ENCODE results near the gene FBXO47. TPM values are rescaled to one million over a fixed set of nuclear protein-coding genes. Genes with fewer than 3 reads are reported as not detected.
A peak's percentile ranks its signal among the peaks of the same experiment; 100 is the strongest.

Gene FBXO47
- total and polyA plus RNA-seq, 2 of the 13 experiments (the other 11 are each of a cell fraction or from before 2014, with no cell fraction given): not detected

DNA sequence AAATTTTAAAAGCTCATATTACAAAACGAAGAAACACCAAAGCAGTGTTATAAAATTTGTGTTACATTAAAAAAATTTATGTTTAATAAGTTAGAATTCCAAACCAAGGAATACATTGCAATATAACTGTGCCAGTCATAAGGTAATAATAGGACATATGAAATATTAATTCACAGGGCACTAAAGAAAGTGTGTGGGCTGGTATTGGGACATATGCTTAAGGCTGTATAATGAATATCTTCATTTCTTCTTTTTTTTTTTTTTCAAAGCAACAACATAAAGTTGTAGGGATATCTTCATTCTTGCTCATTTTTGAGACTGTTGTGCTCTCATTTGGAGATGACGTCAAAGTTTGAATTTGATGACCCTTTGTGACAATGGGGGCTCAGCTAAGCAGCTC is 17.5 kb upstream of the FBXO47 start:
- CTCF ChIA-PET (ENCODE audit: low intra/inter-chr PET ratio, low total read pairs): interaction anchor here (3.1 kb wide), 1 partner anchor 168 kb away, joined by 33 read pairs; no protein-coding TSS in a partner anchor
- H2AFZ ChIP-seq (ENCODE audit: low read length): no peak overlapping the region
- in situ Hi-C loops (cut with HindIII; ENCODE audit: extremely low pct_ligation_motif_present, low pct_unique_long_range_greater_than_20kb) (loop anchor here (5.0 kb wide), 1 partner anchor 168 kb away; the partner anchor contains the start of gene PLXDC1), intact Hi-C loops (cut with micrococcal nuclease; ENCODE audit: unreplicated experiment) (loop anchor here (10.0 kb wide), 1 partner anchor 250 kb away; no protein-coding TSS in a partner anchor)
- no peaks in the 10 kb centered on the region for H3K36me3 ChIP-seq (replicated peaks in 1 of 2; ENCODE audit: control insufficient read depth in 1 of 2, insufficient read depth in 2 of 2, low read length in 2 of 2)
- H3K9me3 ChIP-seq (ENCODE audit: low read length): no peaks in the 10 kb centered on the region
- 27% methylated on average over 2 of the region's 2 CpGs for WGBS (ENCODE audit: low lambda C conversion rate)
- no peak for DNase-seq (ENCODE audit: low spot score)
- H3K9ac ChIP-seq (ENCODE audit: insufficient read depth, low read depth, low read length): no peak overlapping the region
- no peak for ATAC-seq
- H3K27ac ChIP-seq (ENCODE audit: extremely low read length, insufficient read depth, low read length): no peak overlapping the region
- no peak overlapping the region for H3K4me3 ChIP-seq (replicated peaks in 1 of 3; ENCODE audit: insufficient read depth in 1 of 3, low read depth in 2 of 3, low read length in 3 of 3)
- no TSS peak for BruUV-seq (replicated peaks)
- H3K4me2 ChIP-seq (ENCODE audit: low read depth, low read length): no peak overlapping the region
- H3K79me2 ChIP-seq (ENCODE audit: insufficient read depth, low read length): no peaks in the 10 kb centered on the region
- TF ChIP-seq BRCA1 (CRISPR knock-in tag; IDR thresholded peaks at IDR 0.05) (no peak), CREB1 (IDR thresholded peaks at IDR 0.05) (peak; percentile 64), CREB1 (CRISPR knock-in tag; IDR thresholded peaks at IDR 0.05) (no peak)
- H3K4me1 ChIP-seq (ENCODE audit: insufficient read depth, low read length): no peaks in the 10 kb centered on the region
- FAIRE-seq: no peak
- POLR2A ChIA-PET: interaction anchor here (0.6 kb wide), 1 partner anchor 183 kb away, joined by 3 read pairs; no protein-coding TSS in a partner anchor
- no peaks in the 10 kb centered on the region for H3K27me3 ChIP-seq (ENCODE audit: control insufficient read depth in 1 of 2, insufficient read depth in 2 of 2, low read length in 2 of 2)
- H4K20me1 ChIP-seq (ENCODE audit: insufficient read depth, low read length): no peaks in the 10 kb centered on the region

DNA sequence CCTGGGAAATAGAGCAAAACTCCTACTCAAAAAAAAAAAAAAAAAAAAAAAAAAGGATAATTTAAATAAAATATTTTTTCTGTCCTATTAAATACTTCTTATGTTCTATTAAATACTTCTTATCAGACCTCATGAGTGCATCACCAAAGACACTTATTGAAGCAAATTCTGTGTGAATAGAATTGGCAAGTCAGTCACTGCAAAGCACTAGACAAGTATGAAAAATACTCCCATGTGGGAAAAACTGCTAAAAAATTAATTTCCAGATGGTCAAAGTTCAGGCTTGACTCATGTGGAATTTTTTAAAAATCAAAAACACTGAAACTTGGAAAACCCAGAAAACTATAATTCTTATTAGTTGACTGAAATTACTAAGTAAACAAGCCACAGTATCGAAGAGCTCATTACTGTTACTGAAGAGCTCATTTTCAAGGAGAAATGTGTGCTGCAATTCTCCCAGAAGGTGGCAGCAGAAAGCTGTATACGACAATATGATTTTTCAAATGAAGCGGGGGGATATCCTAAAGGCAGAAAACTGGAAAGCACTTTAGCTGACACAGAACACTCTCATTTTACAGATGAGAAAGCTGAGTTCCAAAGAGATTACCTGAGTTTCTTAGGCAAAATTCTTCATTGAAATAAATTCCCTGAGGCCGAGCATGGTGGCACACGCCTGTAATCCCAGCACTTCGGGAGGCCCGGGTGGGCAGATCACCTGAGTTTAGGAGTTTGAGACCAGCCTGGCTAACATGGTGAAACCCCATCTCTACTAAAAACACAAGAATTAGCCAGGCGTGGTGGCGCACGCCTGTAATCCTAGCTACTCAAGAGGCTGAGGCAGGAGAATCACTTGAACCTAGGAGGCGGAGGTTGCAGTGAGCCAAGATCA is 15.9 kb upstream of the FBXO47 start:
- H3K36me3 ChIP-seq (replicated peaks in 1 of 2; ENCODE audit: control insufficient read depth in 1 of 2, insufficient read depth in 2 of 2, low read length in 2 of 2): no peaks in the 10 kb centered on the region
- no peak overlapping the region for H3K4me2 ChIP-seq (ENCODE audit: low read depth, low read length)
- H3K9ac ChIP-seq (ENCODE audit: insufficient read depth, low read depth, low read length): no peak overlapping the region
- DNase-seq (ENCODE audit: low spot score) (peak; percentile 69), FAIRE-seq (peak; percentile 98), ATAC-seq (peak; percentile 76)
- no peaks in the 10 kb centered on the region for H3K4me1 ChIP-seq (ENCODE audit: insufficient read depth, low read length)
- in situ Hi-C loops (cut with HindIII; ENCODE audit: extremely low pct_ligation_motif_present, low pct_unique_long_range_greater_than_20kb) (loop anchor here (5.0 kb wide), 1 partner anchor 169 kb away; the partner anchor contains the start of gene PLXDC1), intact Hi-C loops (cut with micrococcal nuclease; ENCODE audit: unreplicated experiment) (loop anchor here (1.0 to 10.0 kb wide), 3 partner anchors 170 to 252 kb away; no protein-coding TSS in a partner anchor)
- WGBS (ENCODE audit: low lambda C conversion rate): 35% methylated on average over 11 of the region's 11 CpGs
- H3K27me3 ChIP-seq (ENCODE audit: control insufficient read depth in 1 of 2, insufficient read depth in 2 of 2, low read length in 2 of 2): peaks cover 0 to 2% of the 10 kb centered on the region in 2 experiments; a peak in 1 of 5 replicates
- ChIA-PET POLR2A (interaction anchor here (1.0 to 1.8 kb wide), 4 partner anchors 68 to 217 kb away, joined by 3 to 12 read pairs (median 4); partner anchors contain the start of genes LASP1 and RPL19), CTCF (ENCODE audit: low intra/inter-chr PET ratio, low total read pairs) (interaction anchor here (1.1 to 3.1 kb wide), 3 partner anchors 170 to 192 kb away, joined by 3 to 33 read pairs (median 8); no protein-coding TSS in a partner anchor)
- H2AFZ ChIP-seq (ENCODE audit: low read length): no peak overlapping the region
- BruUV-seq (replicated peaks): no TSS peak
- H4K20me1 ChIP-seq (ENCODE audit: insufficient read depth, low read length): no peaks in the 10 kb centered on the region
- no peak overlapping the region for H3K4me3 ChIP-seq (replicated peaks in 1 of 3; ENCODE audit: insufficient read depth in 1 of 3, low read depth in 2 of 3, low read length in 3 of 3)
- no peak overlapping the region for H3K27ac ChIP-seq (ENCODE audit: extremely low read length, insufficient read depth, low read length)
- H3K9me3 ChIP-seq (ENCODE audit: low read length): no peaks in the 10 kb centered on the region
- H3K79me2 ChIP-seq (ENCODE audit: insufficient read depth, low read length): no peaks in the 10 kb centered on the region
- TF ChIP-seq SAP130 (CRISPR knock-in tag; IDR thresholded peaks at IDR 0.05; ENCODE audit: low read depth) (peak; percentile 18; the same call in 1 of the 2 replicates), REPIN1 (CRISPR knock-in tag; IDR thresholded peaks at IDR 0.05; ENCODE audit: borderline replicate concordance, low read depth) (peak; percentile 94; the same call in 1 of the 2 replicates), ZNF12 (CRISPR knock-in tag; IDR thresholded peaks at IDR 0.05) (no peak), KAT8 (CRISPR knock-in tag; IDR thresholded peaks at IDR 0.05) (no peak), FOXA3 (CRISPR knock-in tag; IDR thresholded peaks at IDR 0.05) (peak; percentile 87), MIXL1 (CRISPR knock-in tag; IDR thresholded peaks at IDR 0.05) (peak; percentile 51; the same call in 1 of the 2 replicates), ZNF205 (CRISPR knock-in tag; IDR thresholded peaks at IDR 0.05) (0 out of 2 replicates have a peak, but pooled peaks have one; percentile 32), TGIF2 (CRISPR knock-in tag; IDR thresholded peaks at IDR 0.05) (0 out of 2 replicates have a peak, but pooled peaks have one; percentile 47), RAD21 (CRISPR knock-in tag; IDR thresholded peaks at IDR 0.05) (peak; percentile 80; the same call in 1 of the 2 replicates)
- TF ChIP-seq, protein P1, sequence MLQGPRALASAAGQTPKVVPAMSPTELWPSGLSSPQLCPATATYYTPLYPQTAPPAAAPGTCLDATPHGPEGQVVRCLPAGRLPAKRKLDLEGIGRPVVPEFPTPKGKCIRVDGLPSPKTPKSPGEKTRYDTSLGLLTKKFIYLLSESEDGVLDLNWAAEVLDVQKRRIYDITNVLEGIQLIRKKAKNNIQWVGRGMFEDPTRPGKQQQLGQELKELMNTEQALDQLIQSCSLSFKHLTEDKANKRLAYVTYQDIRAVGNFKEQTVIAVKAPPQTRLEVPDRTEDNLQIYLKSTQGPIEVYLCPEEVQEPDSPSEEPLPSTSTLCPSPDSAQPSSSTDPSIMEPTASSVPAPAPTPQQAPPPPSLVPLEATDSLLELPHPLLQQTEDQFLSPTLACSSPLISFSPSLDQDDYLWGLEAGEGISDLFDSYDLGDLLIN (CRISPR knock-in tag; IDR thresholded peaks at IDR 0.05; ENCODE audit: borderline replicate concordance): no peak

All from HepG2 (cell line).